GM08714 (cell line): ENCODE results near the gene AXIN2.
"Not testable (repeated sequence)": the region's sequence is repeated elsewhere in the genome, so short reads cannot be mapped to it uniquely, and the experiment has no call there.

Experiments
- H3K4me3 ChIP-seq: fragments of 200-500 bp; sonication (Bioruptor generic); 2 replicates; pipeline ENCODE4 v1.5.1; 2014; ENCODE audit warnings: mild to moderate bottlenecking, low read length, inconsistent platforms
- ZNF274 ChIP-seq: IDR thresholded peaks from 2 replicates; pipeline ENCODE4 v1.6.1; 2012; ENCODE audit warnings: mild to moderate bottlenecking, low read depth, low read length

AXIN2 gene

GRCh38 chr17:65529761-65530522, 31.5 kb downstream of the AXIN2 start:
- no peak for TF ChIP-seq ZNF274
- no peak overlapping the region for H3K4me3 ChIP-seq

GRCh38 chr17:65529040-65529633, 32.3 kb downstream of the AXIN2 start:
- TF ChIP-seq ZNF274, result no peak
- H3K4me3 ChIP-seq, result no peak overlapping the region

GRCh38 chr17:65527857-65528591, 33.4 kb downstream of the AXIN2 start:
- H3K4me3 ChIP-seq, result no peak overlapping the region
- TF ChIP-seq ZNF274, result no peak

GRCh38 chr17:65527381-65527780, 34.1 kb downstream of the AXIN2 start:
- TF ChIP-seq ZNF274, result no peak
- no peak overlapping the region for H3K4me3 ChIP-seq

- not testable (repeated sequence) for H3K4me3 ChIP-seq
Measured at GRCh38 chr17:65526854-65527253, 34.6 kb downstream of the AXIN2 start.

GRCh38 chr17:65523853-65524664, 37.4 kb downstream of the AXIN2 start:
- TF ChIP-seq ZNF274, result no peak
- H3K4me3 ChIP-seq, result no peak overlapping the region

- H3K4me3 ChIP-seq, result no peak overlapping the region
- TF ChIP-seq ZNF274, result no peak
Measured at GRCh38 chr17:65523411-65523810, 38.0 kb downstream of the AXIN2 start.

- no peak overlapping the region for H3K4me3 ChIP-seq
- no peak for TF ChIP-seq ZNF274
Measured at GRCh38 chr17:65522751-65523404, 38.6 kb downstream of the AXIN2 start.

GRCh38 chr17:65519462-65519861, 42.0 kb downstream of the AXIN2 start:
- no peak for TF ChIP-seq ZNF274
- H3K4me3 ChIP-seq, result no peak overlapping the region

- no peak for TF ChIP-seq ZNF274
- H3K4me3 ChIP-seq, result no peak overlapping the region
Measured at GRCh38 chr17:65518256-65518655, 43.2 kb downstream of the AXIN2 start.

- no peak overlapping the region for H3K4me3 ChIP-seq
- TF ChIP-seq ZNF274, result no peak
Measured at GRCh38 chr17:65515959-65516948, 45.2 kb downstream of the AXIN2 start.

- no peak for TF ChIP-seq ZNF274
- no peak overlapping the region for H3K4me3 ChIP-seq
Measured at GRCh38 chr17:65515512-65515911, 45.9 kb downstream of the AXIN2 start.

- TF ChIP-seq ZNF274, result no peak
- no peak overlapping the region for H3K4me3 ChIP-seq
Measured at GRCh38 chr17:65514541-65514940, 46.9 kb downstream of the AXIN2 start.
